ENCODE data around the gene GFER. TPM values are rescaled to one million over a fixed set of nuclear protein-coding genes. Genes with fewer than 3 reads are reported as not detected.

Gene GFER
- total RNA-seq, 1 experiment from 2014 or later, result 26.2 TPM

DNA sequence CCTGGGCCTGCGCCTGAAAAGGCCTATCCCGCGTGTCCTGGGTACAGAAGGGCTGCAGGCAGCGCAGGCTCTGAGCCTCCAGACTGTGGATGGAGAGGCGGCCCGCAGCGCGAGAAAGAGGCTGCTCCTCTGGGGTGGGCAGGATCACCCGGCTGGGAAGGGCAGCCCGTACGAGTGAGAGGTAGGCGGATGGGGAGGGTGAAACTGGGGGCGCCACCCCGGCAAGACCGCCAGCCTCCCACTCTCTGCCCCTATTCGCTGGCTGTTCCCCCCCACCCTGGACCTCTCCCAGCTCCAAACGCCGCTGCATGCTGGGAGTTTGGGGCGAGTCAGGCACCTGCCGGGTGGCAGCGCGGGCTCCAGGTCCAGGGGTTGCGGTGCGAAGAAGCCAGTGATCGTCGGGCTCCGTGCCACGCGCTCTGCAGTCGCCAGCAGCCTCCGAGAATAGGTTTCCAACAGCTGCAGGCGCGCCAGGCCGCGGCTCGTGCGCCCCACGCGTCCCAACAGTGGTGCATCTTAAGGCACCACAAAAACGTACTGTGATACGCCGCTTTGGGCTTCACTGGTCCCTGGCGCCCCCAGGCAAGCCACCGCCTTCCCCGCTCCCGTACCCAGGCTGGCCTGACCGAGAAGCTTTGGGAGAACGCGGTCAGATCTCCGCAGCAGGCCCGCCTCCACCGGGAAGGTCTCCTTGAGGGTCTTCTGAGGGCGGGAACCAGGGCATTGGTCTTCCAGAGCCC lies 3.8 kb upstream of the GFER start:
- no peak overlapping the region for H3K27ac ChIP-seq (ENCODE audit: low read depth, low read length, poor library complexity, severe bottlenecking)
- no peaks in the 10 kb centered on the region for H3K27me3 ChIP-seq (replicated peaks; ENCODE audit: insufficient read depth, low read depth, low read length, poor library complexity)
- peaks cover 20% of the 10 kb centered on the region for H3K4me1 ChIP-seq (ENCODE audit: insufficient read depth, low read length, poor library complexity, severe bottlenecking)
- H3K9me3 ChIP-seq (ENCODE audit: low read depth, low read length, poor library complexity, severe bottlenecking), result no peaks in the 10 kb centered on the region
- H3K36me3 ChIP-seq (ENCODE audit: insufficient read depth, low read length, poor library complexity, severe bottlenecking), result peaks cover 23% of the 10 kb centered on the region
- no peak for DNase-seq (ENCODE audit: low spot score)
- CTCF ChIA-PET, result no interaction called here
- POLR2A ChIA-PET (ENCODE audit: low non-redundant PET), result no interaction called here
- H3K4me3 ChIP-seq (ENCODE audit: low read depth, low read length, poor library complexity, severe bottlenecking), result no peak overlapping the region
- BruUV-seq (replicated peaks), result no TSS peak
- intact Hi-C loops (cut with micrococcal nuclease; ENCODE audit: unreplicated experiment), result no loop called here
- TF ChIP-seq, protein P1, sequence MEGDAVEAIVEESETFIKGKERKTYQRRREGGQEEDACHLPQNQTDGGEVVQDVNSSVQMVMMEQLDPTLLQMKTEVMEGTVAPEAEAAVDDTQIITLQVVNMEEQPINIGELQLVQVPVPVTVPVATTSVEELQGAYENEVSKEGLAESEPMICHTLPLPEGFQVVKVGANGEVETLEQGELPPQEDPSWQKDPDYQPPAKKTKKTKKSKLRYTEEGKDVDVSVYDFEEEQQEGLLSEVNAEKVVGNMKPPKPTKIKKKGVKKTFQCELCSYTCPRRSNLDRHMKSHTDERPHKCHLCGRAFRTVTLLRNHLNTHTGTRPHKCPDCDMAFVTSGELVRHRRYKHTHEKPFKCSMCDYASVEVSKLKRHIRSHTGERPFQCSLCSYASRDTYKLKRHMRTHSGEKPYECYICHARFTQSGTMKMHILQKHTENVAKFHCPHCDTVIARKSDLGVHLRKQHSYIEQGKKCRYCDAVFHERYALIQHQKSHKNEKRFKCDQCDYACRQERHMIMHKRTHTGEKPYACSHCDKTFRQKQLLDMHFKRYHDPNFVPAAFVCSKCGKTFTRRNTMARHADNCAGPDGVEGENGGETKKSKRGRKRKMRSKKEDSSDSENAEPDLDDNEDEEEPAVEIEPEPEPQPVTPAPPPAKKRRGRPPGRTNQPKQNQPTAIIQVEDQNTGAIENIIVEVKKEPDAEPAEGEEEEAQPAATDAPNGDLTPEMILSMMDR (conservative IDR thresholded peaks at IDR 0.05; ENCODE audit: low read depth, low read length), result no peak
- TF ChIP-seq EZH2 (IDR thresholded peaks at IDR 0.05; ENCODE audit: borderline replicate concordance, low read depth, low read length, poor library complexity, severe bottlenecking), result no peak

- BruUV-seq (replicated peaks), result no TSS peak
- ChIA-PET POLR2A (ENCODE audit: low non-redundant PET) (no interaction called here), CTCF (interaction anchor here (0.9 kb wide), 1 partner anchor 24 kb away, joined by 6 read pairs; no protein-coding TSS in a partner anchor)
- peaks cover 20% of the 10 kb centered on the region for H3K4me1 ChIP-seq (ENCODE audit: insufficient read depth, low read length, poor library complexity, severe bottlenecking)
- no peak overlapping the region for H3K27ac ChIP-seq (ENCODE audit: low read depth, low read length, poor library complexity, severe bottlenecking)
- peaks cover 20% of the 10 kb centered on the region for H3K36me3 ChIP-seq (ENCODE audit: insufficient read depth, low read length, poor library complexity, severe bottlenecking)
- H3K9me3 ChIP-seq (ENCODE audit: low read depth, low read length, poor library complexity, severe bottlenecking), result no peaks in the 10 kb centered on the region
- TF ChIP-seq, protein P1 (conservative IDR thresholded peaks at IDR 0.05; ENCODE audit: low read depth, low read length), result no peak
- TF ChIP-seq EZH2 (IDR thresholded peaks at IDR 0.05; ENCODE audit: borderline replicate concordance, low read depth, low read length, poor library complexity, severe bottlenecking), result no peak
- intact Hi-C loops (cut with micrococcal nuclease; ENCODE audit: unreplicated experiment), result no loop called here
- no peaks in the 10 kb centered on the region for H3K27me3 ChIP-seq (replicated peaks; ENCODE audit: insufficient read depth, low read depth, low read length, poor library complexity)
- H3K4me3 ChIP-seq (ENCODE audit: low read depth, low read length, poor library complexity, severe bottlenecking), result no peak overlapping the region
- no peak for DNase-seq (ENCODE audit: low spot score)
Measured at GRCh38 chr16:1980770-1981087, 3.3 kb upstream of the GFER start.

DNA sequence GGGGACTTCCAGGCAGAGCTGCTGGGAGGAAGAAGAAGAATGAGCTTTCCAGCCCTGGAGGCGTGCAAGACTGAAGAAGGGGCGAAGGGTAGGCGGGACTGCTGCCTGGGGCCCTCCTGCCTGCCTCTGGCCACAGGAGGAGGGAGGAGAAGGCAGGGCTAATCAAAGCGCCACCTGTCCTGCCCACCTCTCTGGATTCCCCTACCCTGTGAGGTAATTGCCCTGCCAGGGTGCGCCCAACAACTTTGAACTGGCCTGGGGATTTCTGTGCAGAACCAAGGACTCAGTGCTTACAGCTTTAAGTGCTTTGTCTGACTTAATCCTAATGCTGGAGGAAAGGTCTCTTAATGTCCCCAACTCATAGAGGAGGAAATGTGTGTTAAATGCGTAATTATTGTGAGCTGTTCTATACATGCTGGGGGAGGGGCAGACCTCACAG lies 2.6 kb upstream of the GFER start, which contains the start of gene NOXO1:
Gene NOXO1 (minus strand): TSS at position 72 of the 439 bp plus-strand sequence. CDS start 290 bp downstream, outside the sequence.
- H3K4me1 ChIP-seq (ENCODE audit: insufficient read depth, low read length, poor library complexity, severe bottlenecking), result peaks cover 20% of the 10 kb centered on the region
- no peaks in the 10 kb centered on the region for H3K27me3 ChIP-seq (replicated peaks; ENCODE audit: insufficient read depth, low read depth, low read length, poor library complexity)
- BruUV-seq (replicated peaks), result no TSS peak
- H3K36me3 ChIP-seq (ENCODE audit: insufficient read depth, low read length, poor library complexity, severe bottlenecking), result peaks cover 22% of the 10 kb centered on the region
- POLR2A ChIA-PET (ENCODE audit: low non-redundant PET), result interaction anchor here (0.6 to 0.7 kb wide), 2 partner anchors 16 to 692 kb away, joined by 4 to 5 read pairs; partner anchors contain the start of gene RPS2
- no peak for TF ChIP-seq EZH2 (IDR thresholded peaks at IDR 0.05; ENCODE audit: borderline replicate concordance, low read depth, low read length, poor library complexity, severe bottlenecking)
- TF ChIP-seq, protein P1 (conservative IDR thresholded peaks at IDR 0.05; ENCODE audit: low read depth, low read length), result no peak
- intact Hi-C loops (cut with micrococcal nuclease; ENCODE audit: unreplicated experiment), result no loop called here
- H3K9me3 ChIP-seq (ENCODE audit: low read depth, low read length, poor library complexity, severe bottlenecking), result no peaks in the 10 kb centered on the region
- no peak within 1 kb of the TSS for H3K27ac ChIP-seq (ENCODE audit: low read depth, low read length, poor library complexity, severe bottlenecking)
- DNase-seq (ENCODE audit: low spot score), result peak; percentile 62
- CTCF ChIA-PET, result interaction anchor here (0.7 to 0.9 kb wide), 2 partner anchors 9 to 24 kb away, joined by 3 to 6 read pairs; no protein-coding TSS in a partner anchor
- H3K4me3 ChIP-seq (ENCODE audit: low read depth, low read length, poor library complexity, severe bottlenecking), result no peak within 1 kb of the TSS
